Gastroesophageal sphincter (tissue), 3 donors: ENCODE measurements around the gene GGN.

Experiments used
- CTCF ChIP-seq, 4 experiments: fragments of 200-600 bp in 2 of 4; fragments of 450-650 bp in 2 of 4; sonication (generic) in 1 of 4; IDR thresholded peaks; one replicate each; pipeline ENCODE4 v1.5.1; 2017 to 2019; ENCODE audit warnings: antibody characterized with exemption in 4 of 4, mild to moderate bottlenecking in 2 of 4, moderate library complexity in 2 of 4
- EP300 ChIP-seq: sonication (generic); formaldehyde crosslinking; IDR thresholded peaks from one replicate; pipeline ENCODE4 v1.6.1; 2017; ENCODE audit warnings: antibody characterized with exemption, mild to moderate bottlenecking
- POLR2A ChIP-seq, 2 donors: fragments of 450-650 bp; IDR thresholded peaks; one replicate each; pipeline ENCODE4 v1.6.1; 2017; ENCODE audit warnings: antibody characterized with exemption in 2 of 2, mild to moderate bottlenecking in 2 of 2, moderate library complexity in 1 of 2

GRCh38 chr19:38376576-38376975 is 11.3 kb downstream of the GGN start:
- TF ChIP-seq POLR2A (IDR thresholded peaks at IDR 0.05): no peak
- TF ChIP-seq EP300: no peak
- no peak for TF ChIP-seq CTCF (IDR thresholded peaks at IDR 0.05)
